IPS-18a (cell line): Measurements from ENCODE around the gene SLC8B1.

Experiments used
- H3K27ac ChIP-seq: one replicate; pipeline ENCODE4 v1.5.1; 2013; ENCODE audit warnings: low read length
- H3K27me3 ChIP-seq: one replicate; pipeline ENCODE4 v1.6.1; 2013; ENCODE audit warnings: mild to moderate bottlenecking, low read length; ENCODE audit not compliant: control insufficient read depth, insufficient read depth
- H3K36me3 ChIP-seq: one replicate; pipeline ENCODE4 v1.6.1; 2013; ENCODE audit warnings: low read depth, low read length; ENCODE audit not compliant: control insufficient read depth
- H3K4me1 ChIP-seq: one replicate; pipeline ENCODE4 v1.6.1; 2013; ENCODE audit warnings: low read depth, low read length; ENCODE audit not compliant: control insufficient read depth
- H3K4me3 ChIP-seq: one replicate; pipeline ENCODE4 v1.5.1; 2013; ENCODE audit warnings: low read length
- H3K9ac ChIP-seq: one replicate; pipeline ENCODE4 v1.6.1; 2013; ENCODE audit warnings: mild to moderate bottlenecking, low read length, moderate library complexity
- H3K9me3 ChIP-seq: one replicate; pipeline ENCODE4 v1.6.1; 2013; ENCODE audit warnings: low read depth, low read length; ENCODE audit not compliant: control insufficient read depth

Gene SLC8B1

DNA sequence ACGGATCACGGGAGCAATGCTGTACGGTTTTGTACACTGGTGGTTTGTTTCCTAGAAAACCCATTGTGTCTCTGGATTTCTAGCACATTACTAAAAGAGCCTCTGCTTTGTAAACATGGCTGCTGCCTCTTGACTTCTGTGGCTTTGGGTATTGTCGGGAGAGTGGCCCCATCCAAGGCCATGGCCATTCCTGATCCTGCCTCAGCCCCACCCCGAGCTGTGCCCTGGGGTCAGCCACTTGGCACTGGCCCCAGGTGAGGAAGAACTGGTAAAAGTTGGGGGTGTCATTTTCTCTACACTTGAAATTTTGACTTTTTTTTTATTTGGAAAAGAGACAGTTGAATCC lies 36.5 kb downstream of the SLC8B1 start:
- Histone ChIP-seq H3K9me3 (no peaks in the 10 kb centered on the region), H3K27ac (no peak overlapping the region), H3K9ac (no peak overlapping the region), H3K36me3 (peaks cover 1% of the 10 kb centered on the region), H3K4me1 (peaks cover 10% of the 10 kb centered on the region), H3K4me3 (no peak overlapping the region), H3K27me3 (no peaks in the 10 kb centered on the region)

DNA sequence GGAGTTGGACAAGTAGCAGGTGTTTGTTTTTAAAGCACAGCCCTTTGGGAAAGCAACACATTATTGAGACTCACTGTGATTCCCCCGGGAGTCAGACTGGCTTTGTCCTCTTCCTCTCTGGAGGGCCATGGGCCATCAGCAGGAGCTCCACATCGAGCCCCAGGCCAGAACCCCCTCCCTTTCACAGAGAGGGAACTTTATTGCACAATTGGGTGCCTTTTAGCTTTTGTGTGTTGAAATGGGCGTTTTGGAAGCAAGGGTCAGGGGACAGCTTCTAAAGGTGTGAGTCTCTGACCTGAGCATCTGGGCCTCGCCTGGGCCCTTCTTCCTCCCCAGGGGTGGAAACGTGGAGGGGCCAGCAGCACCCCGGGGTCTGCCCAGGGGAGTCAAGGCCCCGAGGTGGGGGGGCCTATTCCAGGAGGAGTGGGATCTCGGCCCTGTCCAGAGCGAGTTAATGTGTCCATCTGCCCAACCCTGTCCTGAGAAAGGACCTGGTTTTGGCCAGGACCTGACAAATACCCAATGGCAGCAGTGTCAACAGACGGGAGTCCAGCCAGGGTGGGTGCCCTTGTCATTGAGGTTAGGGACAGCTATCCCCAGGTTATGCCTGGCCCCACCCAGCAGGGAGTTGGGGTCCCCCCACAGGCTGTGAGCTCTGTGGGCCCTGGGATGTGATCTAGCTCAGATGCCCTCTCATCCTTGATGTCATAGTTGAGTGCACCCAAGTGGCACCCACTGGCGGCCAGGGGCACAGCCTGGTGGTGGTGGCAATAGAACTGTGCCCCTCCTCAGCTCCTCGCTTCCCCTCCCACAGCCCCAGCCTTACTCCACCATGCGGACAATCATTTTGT lies 37.1 kb downstream of the SLC8B1 start:
- H3K4me3 ChIP-seq: no peak overlapping the region
- H3K27ac ChIP-seq: no peak overlapping the region
- H3K9ac ChIP-seq: no peak overlapping the region
- no peaks in the 10 kb centered on the region for H3K9me3 ChIP-seq
- H3K4me1 ChIP-seq: peaks cover 10% of the 10 kb centered on the region
- H3K36me3 ChIP-seq: peaks cover 4% of the 10 kb centered on the region
- no peaks in the 10 kb centered on the region for H3K27me3 ChIP-seq

- peaks cover 10% of the 10 kb centered on the region for H3K4me1 ChIP-seq
- H3K9ac ChIP-seq: no peak overlapping the region
- H3K27ac ChIP-seq: no peak overlapping the region
- H3K36me3 ChIP-seq: peaks cover 7% of the 10 kb centered on the region
- H3K4me3 ChIP-seq: no peak overlapping the region
- H3K27me3 ChIP-seq: no peaks in the 10 kb centered on the region
- no peaks in the 10 kb centered on the region for H3K9me3 ChIP-seq
Observed at GRCh38 chr12:113297214-113297587, 37.7 kb downstream of the SLC8B1 start.

DNA sequence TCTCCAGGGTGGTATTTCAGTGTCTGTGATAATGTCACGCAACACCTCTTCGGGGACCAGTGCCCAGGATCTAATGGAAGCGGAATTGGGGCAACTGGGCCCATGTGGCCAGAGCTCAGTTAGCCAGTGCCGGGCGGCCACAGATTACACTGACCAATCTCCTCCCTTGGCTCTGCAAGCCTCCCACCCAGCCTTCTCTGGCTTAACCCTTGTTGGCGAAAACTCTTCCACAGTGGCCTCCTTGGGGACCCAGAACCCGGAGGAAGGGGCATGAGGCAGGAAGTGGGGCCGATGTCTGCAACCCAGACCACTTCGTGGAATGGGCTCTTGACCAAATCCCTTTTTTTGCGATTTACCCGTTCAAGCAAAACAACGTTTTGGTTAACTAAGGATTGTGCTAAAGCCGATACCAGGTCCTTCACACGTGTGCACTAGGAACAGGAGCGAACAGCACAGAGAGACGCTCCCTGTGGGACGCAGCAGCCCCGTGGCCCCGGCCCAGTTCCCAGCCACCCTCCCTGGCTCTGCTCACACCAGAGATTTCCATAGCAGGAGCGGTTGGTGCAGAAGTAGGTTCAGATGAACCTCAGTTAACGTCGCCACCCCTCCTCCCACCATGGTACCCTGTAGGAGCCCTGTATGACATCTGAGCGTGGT lies 38.2 kb downstream of the SLC8B1 start:
- peaks cover 10% of the 10 kb centered on the region for H3K4me1 ChIP-seq
- no peak overlapping the region for H3K9ac ChIP-seq
- no peak overlapping the region for H3K27ac ChIP-seq
- H3K36me3 ChIP-seq: peaks cover 7% of the 10 kb centered on the region
- H3K27me3 ChIP-seq: no peaks in the 10 kb centered on the region
- H3K4me3 ChIP-seq: no peak overlapping the region
- no peaks in the 10 kb centered on the region for H3K9me3 ChIP-seq

GRCh38 chr12:113295886-113296556 lies 38.9 kb downstream of the SLC8B1 start:
- H3K36me3 ChIP-seq: peaks cover 7% of the 10 kb centered on the region
- H3K4me3 ChIP-seq: no peak overlapping the region
- no peak overlapping the region for H3K27ac ChIP-seq
- H3K9ac ChIP-seq: no peak overlapping the region
- H3K9me3 ChIP-seq: no peaks in the 10 kb centered on the region
- H3K4me1 ChIP-seq: peaks cover 10% of the 10 kb centered on the region
- H3K27me3 ChIP-seq: no peaks in the 10 kb centered on the region

DNA sequence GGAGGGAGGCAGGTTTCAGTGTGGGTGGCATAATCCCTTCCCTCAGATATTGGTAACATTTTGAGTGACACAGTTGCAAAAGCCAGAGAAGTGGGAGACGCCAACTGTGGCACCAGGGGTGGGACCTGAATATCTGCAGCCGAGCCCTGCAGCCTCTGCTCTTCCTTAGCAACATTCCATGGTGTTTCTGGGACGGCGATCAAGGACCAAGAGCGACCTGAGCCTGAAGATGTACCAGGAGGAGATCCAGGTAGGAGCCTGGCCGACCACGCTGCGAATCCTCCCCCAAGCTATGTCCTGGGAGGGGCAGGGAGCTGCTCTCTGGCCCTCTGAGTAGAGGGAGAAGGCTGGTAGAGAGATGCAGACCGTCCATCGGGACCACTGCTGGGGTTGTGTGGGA lies 41.8 kb downstream of the SLC8B1 start:
- Histone ChIP-seq H3K4me1 (no peaks in the 10 kb centered on the region), H3K36me3 (peaks cover 7% of the 10 kb centered on the region), H3K9ac (no peak overlapping the region), H3K9me3 (no peaks in the 10 kb centered on the region), H3K27me3 (no peaks in the 10 kb centered on the region), H3K27ac (no peak overlapping the region), H3K4me3 (no peak overlapping the region)

GRCh38 chr12:113292547-113292946 lies 42.4 kb downstream of the SLC8B1 start:
- H3K36me3 ChIP-seq: peaks cover 7% of the 10 kb centered on the region

GRCh38 chr12:113292091-113292490 lies 42.8 kb downstream of the SLC8B1 start:
- Histone ChIP-seq H3K9ac (no peak overlapping the region), H3K27me3 (no peaks in the 10 kb centered on the region), H3K4me1 (no peaks in the 10 kb centered on the region), H3K36me3 (peaks cover 7% of the 10 kb centered on the region), H3K9me3 (no peaks in the 10 kb centered on the region), H3K4me3 (no peak overlapping the region), H3K27ac (no peak overlapping the region)

More at GRCh38 chr12:113292547-113292946, 42.4 kb downstream of the SLC8B1 start:
- H3K4me3 ChIP-seq: no peak overlapping the region
- no peak overlapping the region for H3K9ac ChIP-seq
- no peak overlapping the region for H3K27ac ChIP-seq
- H3K4me1 ChIP-seq: no peaks in the 10 kb centered on the region
- H3K27me3 ChIP-seq: no peaks in the 10 kb centered on the region
- H3K9me3 ChIP-seq: no peaks in the 10 kb centered on the region

- no peaks in the 10 kb centered on the region for H3K27me3 ChIP-seq
- H3K36me3 ChIP-seq: peaks cover 7% of the 10 kb centered on the region
- H3K27ac ChIP-seq: no peak overlapping the region
Observed at GRCh38 chr12:113291586-113291985, 43.3 kb downstream of the SLC8B1 start.

GRCh38 chr12:113290506-113290905 lies 44.4 kb downstream of the SLC8B1 start:
- Histone ChIP-seq H3K9me3 (no peaks in the 10 kb centered on the region), H3K27ac (no peak overlapping the region), H3K36me3 (peaks cover 7% of the 10 kb centered on the region), H3K4me3 (no peak overlapping the region), H3K4me1 (no peaks in the 10 kb centered on the region), H3K9ac (no peak overlapping the region), H3K27me3 (no peaks in the 10 kb centered on the region)

More at GRCh38 chr12:113291586-113291985, 43.3 kb downstream of the SLC8B1 start:
- H3K9me3 ChIP-seq: no peaks in the 10 kb centered on the region
- H3K9ac ChIP-seq: no peak overlapping the region
- no peak overlapping the region for H3K4me3 ChIP-seq
- no peaks in the 10 kb centered on the region for H3K4me1 ChIP-seq

DNA sequence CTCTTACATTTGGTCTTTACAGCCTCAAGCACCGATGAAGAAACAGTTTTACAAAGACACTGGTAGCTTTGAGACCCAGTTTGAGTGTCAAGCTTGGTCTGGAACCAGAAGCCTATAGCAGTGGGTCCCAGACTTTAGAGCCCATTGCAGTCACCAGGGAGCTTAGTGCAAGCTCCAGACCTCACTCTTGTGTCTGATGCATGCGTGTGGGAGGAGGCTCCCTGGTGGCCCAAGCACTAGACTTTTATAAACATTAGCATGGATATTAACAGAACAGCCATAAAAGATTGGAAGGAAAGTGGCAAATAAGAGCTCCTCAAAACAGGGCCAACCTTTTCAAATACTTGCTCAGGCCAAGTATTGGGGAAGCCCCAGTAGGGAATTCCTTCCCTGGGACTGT lies 45.5 kb downstream of the SLC8B1 start:
- peaks cover 7% of the 10 kb centered on the region for H3K36me3 ChIP-seq

More for the DNA sequence above, 45.5 kb downstream of the SLC8B1 start:
- H3K27ac ChIP-seq: no peak overlapping the region
- no peaks in the 10 kb centered on the region for H3K9me3 ChIP-seq
- H3K4me3 ChIP-seq: no peak overlapping the region
- H3K4me1 ChIP-seq: no peaks in the 10 kb centered on the region
- H3K27me3 ChIP-seq: no peaks in the 10 kb centered on the region
- H3K9ac ChIP-seq: no peak overlapping the region
